LNCaP clone FGC (cell line): ENCODE measurements around the gene HIPK2.

ENCODE experiments used
- DNase-seq: peaks from one replicate; pipeline ENCODE4 v3.0.0-alpha.2; 2011; ENCODE audit warnings: low read depth
- H3K4me3 ChIP-seq: 2 replicates; pipeline ENCODE4 v1.5.1; 2011; ENCODE audit warnings: mild to moderate bottlenecking, low read depth, low read length, control low read depth
- CTCF ChIP-seq: IDR thresholded peaks from 2 replicates; pipeline ENCODE4 v1.5.1; 2012; ENCODE audit warnings: mild to moderate bottlenecking; ENCODE audit not compliant: control insufficient read depth, insufficient read depth; ENCODE audit errors: extremely low read depth

The HIPK2 gene

DNA sequence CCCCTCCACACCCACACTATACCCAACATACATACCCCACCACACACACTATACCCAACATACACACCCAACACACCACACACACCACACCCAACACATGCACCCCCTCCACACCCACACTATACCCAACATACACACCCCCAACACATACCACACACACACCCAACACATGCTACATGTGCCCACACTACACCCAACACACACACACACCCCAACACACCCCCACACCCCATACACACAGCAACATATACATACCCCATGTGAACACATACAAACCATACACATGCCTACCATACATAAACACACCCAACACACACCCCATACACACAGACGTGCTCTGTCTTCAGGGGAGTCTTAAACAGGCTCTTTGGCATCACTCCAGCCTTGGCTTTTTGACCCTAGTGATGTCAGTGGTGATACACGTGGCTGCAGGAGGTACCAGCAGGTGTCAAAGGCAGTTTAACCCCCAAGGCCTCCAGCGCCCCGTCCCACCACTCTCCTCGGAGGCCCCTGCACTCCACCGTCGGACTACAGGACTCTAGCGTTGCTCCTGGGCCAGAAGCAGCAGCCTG lies 73.4 kb downstream of the HIPK2 start:
- H3K4me3 ChIP-seq: no peak overlapping the region
- DNase-seq: no peak
- no peak for TF ChIP-seq CTCF

GRCh38 chr7:139703487-139704307 lies 74.1 kb downstream of the HIPK2 start:
- DNase-seq: no peak
- no peak overlapping the region for H3K4me3 ChIP-seq
- no peak for TF ChIP-seq CTCF

- TF ChIP-seq CTCF: no peak
- H3K4me3 ChIP-seq: no peak overlapping the region
- DNase-seq: no peak
Measured at GRCh38 chr7:139702811-139703486, 74.8 kb downstream of the HIPK2 start.

- no peak for TF ChIP-seq CTCF
- no peak for DNase-seq
- H3K4me3 ChIP-seq: no peak overlapping the region
Measured at GRCh38 chr7:139702313-139702731, 75.5 kb downstream of the HIPK2 start.

DNA sequence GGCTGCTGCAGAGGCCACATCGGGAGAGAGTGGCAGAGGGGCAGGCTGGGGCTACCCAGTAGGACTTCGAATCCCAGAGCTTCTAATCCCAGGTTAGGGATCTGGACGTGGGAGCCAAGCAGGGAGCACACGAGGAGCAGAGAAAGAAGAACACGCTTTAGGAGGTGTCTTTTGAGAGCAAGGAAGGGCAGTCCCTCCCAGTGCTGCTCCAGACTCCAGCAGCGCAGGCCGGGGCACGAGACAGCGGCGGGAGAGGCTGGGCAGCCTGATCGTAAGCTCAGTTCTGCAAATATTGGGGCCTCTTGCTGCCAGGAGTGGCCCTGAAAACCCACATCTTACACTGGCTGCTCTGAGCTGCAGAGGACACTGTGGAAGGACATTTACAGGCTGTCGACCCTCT lies 75.9 kb downstream of the HIPK2 start:
- H3K4me3 ChIP-seq: no peak overlapping the region
- no peak for TF ChIP-seq CTCF
- no peak for DNase-seq

DNA sequence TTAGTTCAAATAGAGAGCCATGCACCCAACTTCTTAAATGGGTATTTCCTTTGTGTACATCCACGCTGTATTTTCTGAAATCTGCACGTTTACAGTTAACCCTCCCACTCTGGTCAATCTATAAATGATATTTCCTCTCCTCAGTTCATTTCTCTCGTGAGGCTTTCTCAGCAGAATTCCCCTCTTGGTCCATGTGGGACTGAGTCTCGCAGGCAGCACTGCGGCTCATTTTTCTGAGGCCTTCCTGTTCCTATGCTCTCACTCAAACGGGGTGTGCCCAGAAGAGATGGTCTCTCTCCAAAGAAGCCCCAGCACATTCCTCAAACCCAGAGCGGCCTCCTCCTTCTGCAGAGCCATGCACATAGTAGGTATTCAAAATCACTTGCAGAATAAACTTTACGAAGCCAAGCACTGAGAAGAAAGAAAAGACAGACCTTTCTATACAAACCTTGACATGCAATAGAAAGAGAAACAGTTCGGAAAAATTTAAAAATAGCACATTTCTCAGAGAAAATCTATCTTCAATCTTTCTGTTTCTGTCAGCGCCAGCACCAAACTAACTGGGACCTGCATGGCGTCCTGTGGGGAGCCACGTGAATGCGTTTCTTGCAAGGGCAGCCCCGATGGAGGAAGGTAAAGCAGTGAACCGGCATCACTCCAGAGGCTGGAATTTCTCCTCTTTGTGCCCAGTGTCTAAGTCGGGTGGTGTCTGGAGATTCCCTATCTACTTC lies 77.1 kb downstream of the HIPK2 start:
- no peak for TF ChIP-seq CTCF
- DNase-seq: no peak
- H3K4me3 ChIP-seq: no peak overlapping the region
